ENCODE measurements around the gene SNAPC5. TPM values are rescaled to one million over a fixed set of nuclear protein-coding genes. Genes with fewer than 3 reads are reported as not detected.
A peak's percentile ranks its signal among the peaks of the same experiment; 100 is the strongest.
"Not testable (repeated sequence)": the region's sequence is repeated elsewhere in the genome, so short reads cannot be mapped to it uniquely, and the experiment has no call there.

SNAPC5 gene
- total RNA-seq, 1 donor from 2014 or later = 13.2 TPM

DNA sequence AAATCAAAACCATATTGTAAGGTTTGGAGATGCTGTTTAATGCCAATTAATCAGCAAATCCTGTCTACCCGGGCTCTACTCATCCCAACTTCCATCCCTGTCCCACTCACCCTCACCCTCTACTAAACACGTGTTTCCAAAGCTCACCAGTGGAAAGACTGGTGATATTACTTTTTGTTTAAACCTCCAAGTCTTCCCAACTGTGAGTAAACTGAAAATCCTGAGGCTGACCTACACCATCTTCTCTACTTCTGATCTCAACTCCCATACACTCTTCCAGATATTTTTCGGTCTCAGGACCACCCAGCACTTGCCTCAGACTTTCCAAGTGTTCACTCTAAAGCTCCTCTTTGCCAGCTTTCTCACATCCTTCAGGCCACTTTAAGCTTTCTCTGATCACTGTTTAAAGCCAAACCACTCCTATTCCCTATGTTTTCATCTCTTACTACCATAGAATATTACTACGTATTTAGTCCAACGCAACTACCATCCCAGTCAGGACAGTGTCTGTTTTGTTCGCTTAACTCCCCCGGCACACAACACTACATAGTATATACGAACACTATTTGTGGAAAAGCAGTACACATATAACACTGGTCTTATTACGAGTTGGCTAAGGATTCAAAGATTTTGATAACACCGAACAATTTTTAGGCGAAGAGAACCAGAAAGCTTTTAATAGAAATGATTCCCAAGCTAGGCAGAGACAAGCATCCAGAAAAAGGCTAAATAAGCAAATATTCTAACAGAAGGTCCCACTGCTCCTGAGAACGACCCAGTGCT is 6.4 kb upstream of the SNAPC5 start:
- TF ChIP-seq, protein P1, sequence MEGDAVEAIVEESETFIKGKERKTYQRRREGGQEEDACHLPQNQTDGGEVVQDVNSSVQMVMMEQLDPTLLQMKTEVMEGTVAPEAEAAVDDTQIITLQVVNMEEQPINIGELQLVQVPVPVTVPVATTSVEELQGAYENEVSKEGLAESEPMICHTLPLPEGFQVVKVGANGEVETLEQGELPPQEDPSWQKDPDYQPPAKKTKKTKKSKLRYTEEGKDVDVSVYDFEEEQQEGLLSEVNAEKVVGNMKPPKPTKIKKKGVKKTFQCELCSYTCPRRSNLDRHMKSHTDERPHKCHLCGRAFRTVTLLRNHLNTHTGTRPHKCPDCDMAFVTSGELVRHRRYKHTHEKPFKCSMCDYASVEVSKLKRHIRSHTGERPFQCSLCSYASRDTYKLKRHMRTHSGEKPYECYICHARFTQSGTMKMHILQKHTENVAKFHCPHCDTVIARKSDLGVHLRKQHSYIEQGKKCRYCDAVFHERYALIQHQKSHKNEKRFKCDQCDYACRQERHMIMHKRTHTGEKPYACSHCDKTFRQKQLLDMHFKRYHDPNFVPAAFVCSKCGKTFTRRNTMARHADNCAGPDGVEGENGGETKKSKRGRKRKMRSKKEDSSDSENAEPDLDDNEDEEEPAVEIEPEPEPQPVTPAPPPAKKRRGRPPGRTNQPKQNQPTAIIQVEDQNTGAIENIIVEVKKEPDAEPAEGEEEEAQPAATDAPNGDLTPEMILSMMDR (conservative IDR thresholded peaks at IDR 0.05; ENCODE audit: low read depth, low read length) = no peak
- peak overlapping the region; percentile 62 for H3K4me3 ChIP-seq (ENCODE audit: low read depth, low read length)
- no peak for DNase-seq (ENCODE audit: low read depth)

GRCh38 chr15:66503041-66503648 is 5.6 kb upstream of the SNAPC5 start:
- not testable (repeated sequence) for DNase-seq (ENCODE audit: low read depth)
- H3K4me3 ChIP-seq (ENCODE audit: low read depth, low read length) = peak overlapping the region; percentile 62

- TF ChIP-seq, protein P1 (conservative IDR thresholded peaks at IDR 0.05; ENCODE audit: low read depth, low read length) = no peak
- peak overlapping the region; percentile 62 for H3K4me3 ChIP-seq (ENCODE audit: low read depth, low read length)
- no peak for DNase-seq (ENCODE audit: low read depth)
These were observed 4.9 kb upstream of the SNAPC5 start for GRCh38 chr15:66502491-66502890.

DNA sequence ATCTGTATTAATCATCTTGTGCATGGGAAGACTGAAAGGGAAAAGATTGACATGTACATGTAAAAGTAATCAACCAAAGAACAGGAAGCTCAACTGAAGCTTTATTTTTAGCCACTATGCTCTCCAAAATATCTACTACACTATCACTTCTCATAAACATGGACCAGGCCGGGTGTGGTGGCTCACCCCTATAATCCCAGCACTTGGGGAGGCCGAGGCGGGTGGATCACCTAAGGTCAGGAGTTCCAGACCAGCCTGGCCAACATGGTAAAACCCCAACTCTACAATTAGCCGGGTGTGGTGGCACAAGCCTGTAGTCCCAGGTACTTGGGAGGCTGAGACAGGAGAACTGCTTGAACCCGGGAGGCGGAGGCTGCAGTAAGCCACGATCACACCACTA is 2.8 kb upstream of the SNAPC5 start:
- H3K4me3 ChIP-seq (ENCODE audit: low read depth, low read length); DNase-seq (ENCODE audit: low read depth): not testable (repeated sequence)

GRCh38 chr15:66498501-66499386 is 1.2 kb upstream of the SNAPC5 start:
- DNase-seq (ENCODE audit: low read depth) = no peak
- no peak overlapping the region for H3K4me3 ChIP-seq (ENCODE audit: low read depth, low read length)
- TF ChIP-seq, protein P1 (conservative IDR thresholded peaks at IDR 0.05; ENCODE audit: low read depth, low read length) = peak; percentile 43

DNA sequence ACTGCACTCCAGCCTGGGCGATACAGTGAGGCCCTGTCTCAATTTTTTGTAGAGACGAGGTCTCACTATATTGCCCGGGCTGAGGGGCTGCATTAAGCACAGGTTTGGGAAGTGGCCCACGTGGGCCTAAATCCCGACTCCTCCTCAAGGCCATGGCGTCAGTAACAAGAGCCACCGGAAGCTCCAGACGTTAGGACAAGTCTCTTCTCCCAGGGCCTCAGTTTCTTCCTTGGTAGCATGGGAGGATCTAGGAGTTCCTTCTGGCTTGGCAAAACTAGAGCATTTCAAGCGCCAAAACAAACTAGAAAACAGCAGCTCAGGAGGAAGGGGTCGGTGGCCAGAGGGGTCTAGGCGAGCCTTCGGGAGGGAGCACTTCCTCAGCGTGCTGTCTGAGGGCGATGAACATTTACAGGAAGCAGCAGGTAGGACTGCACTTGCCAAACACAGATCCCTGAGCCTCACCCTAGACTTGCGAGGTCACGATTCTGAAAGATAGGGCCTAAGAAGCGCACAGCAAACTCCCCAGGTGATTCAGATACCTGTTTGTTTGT is 536 bp downstream of the SNAPC5 start:
- no peak for DNase-seq (ENCODE audit: low read depth)
- peak overlapping the region; percentile 71 for H3K4me3 ChIP-seq (ENCODE audit: low read depth, low read length)
- TF ChIP-seq, protein P1 (conservative IDR thresholded peaks at IDR 0.05; ENCODE audit: low read depth, low read length) = no peak

- TF ChIP-seq, protein P1 (conservative IDR thresholded peaks at IDR 0.05; ENCODE audit: low read depth, low read length) = no peak
- no peak overlapping the region for H3K4me3 ChIP-seq (ENCODE audit: low read depth, low read length)
- no peak for DNase-seq (ENCODE audit: low read depth)
These were observed 3.3 kb downstream of the SNAPC5 start for GRCh38 chr15:66494262-66494661.

Measured in epithelial cell of proximal tubule (primary cell).